Lung (tissue), 12 donors: ENCODE data around the gene ARMC10. TPM values are rescaled to one million over a fixed set of nuclear protein-coding genes. Genes with fewer than 3 reads are reported as not detected.
"Not testable (repeated sequence)": the region's sequence is repeated elsewhere in the genome, so short reads cannot be mapped to it uniquely, and the experiment has no call there.

ENCODE experiments used
- ATAC-seq: fragments of 200-7000 bp; cut with Tn5 transposase; one replicate; pipeline ENCODE4 v1.9.1; 2020; ENCODE audit warnings: moderate number of reproducible peaks; ENCODE audit not compliant: insufficient read depth, low FRiP score
- DNase-seq, 3 donors: peaks; one replicate each; pipeline ENCODE4 v3.0.0-alpha.2; 2013 to 2017
- H3K27ac ChIP-seq, 2 donors: one replicate each; pipeline ENCODE4 v1.5.1; 2013; ENCODE audit warnings: mild to moderate bottlenecking in 2 of 2, moderate library complexity in 2 of 2, control low read depth in 1 of 2, inconsistent platforms in 1 of 2, low read depth in 1 of 2, low read length in 1 of 2
- H3K27me3 ChIP-seq, 3 donors: one replicate each; pipeline ENCODE4 v1.5.1; 2013; ENCODE audit warnings: low read length in 2 of 3; ENCODE audit not compliant: control insufficient read depth in 3 of 3, insufficient read depth in 3 of 3
- H3K36me3 ChIP-seq, 4 donors: one replicate each; pipeline ENCODE4 v1.5.1; 2013; ENCODE audit warnings: low read length in 4 of 4, mild to moderate bottlenecking in 1 of 4, moderate library complexity in 1 of 4; ENCODE audit not compliant: control insufficient read depth in 4 of 4, insufficient read depth in 4 of 4
- H3K4me1 ChIP-seq, 5 donors: one replicate each; pipeline ENCODE4 v1.5.1; 2013; ENCODE audit warnings: low read length in 5 of 5, mild to moderate bottlenecking in 2 of 5, moderate library complexity in 1 of 5; ENCODE audit not compliant: control insufficient read depth in 5 of 5, insufficient read depth in 5 of 5
- H3K4me3 ChIP-seq: one replicate; pipeline ENCODE4 v1.5.1; 2013; ENCODE audit warnings: mild to moderate bottlenecking, control low read depth, moderate library complexity
- H3K9ac ChIP-seq, 2 donors: one replicate each; pipeline ENCODE4 v1.5.1; 2013; ENCODE audit warnings: low read length in 2 of 2, control low read depth in 1 of 2; ENCODE audit not compliant: insufficient read depth in 1 of 2
- H3K9me3 ChIP-seq, 4 donors: one replicate each; pipeline ENCODE4 v1.5.1; 2013; ENCODE audit warnings: low read length in 3 of 4, mild to moderate bottlenecking in 1 of 4, moderate library complexity in 1 of 4; ENCODE audit not compliant: control insufficient read depth in 4 of 4, insufficient read depth in 3 of 4
- CTCF ChIP-seq: IDR thresholded peaks from 2 replicates; pipeline ENCODE4 v1.5.1; 2012; ENCODE audit warnings: mild to moderate bottlenecking; ENCODE audit errors: control extremely low read depth, extremely low read depth
- WGBS, 2 donors: extraction: QIAGEN DNeasy Blood & Tissue Kit; methylation state at CpG; one replicate each; pipeline ENCODE4 v1.1.7; 2013; 5-methylcytosine and 5-hydroxymethylcytosine counted together
- polyA plus RNA-seq, 2 donors: library from polyadenylated mRNA; stranded (reverse); fragments of 200-250 nt; gene quantifications; one replicate each; pipeline ENCODE4 v1.2.1, GENCODE V29; 2013
- total RNA-seq, 2 donors: library from RNA; depleted of rRNA in 1 of 2; stranded (reverse); fragments of >200 nt in 1 of 2; gene quantifications; one replicate each; pipeline ENCODE4 v1.2.1, GENCODE V29; 2014 to 2021
- donor health status: control.
- donor health status: control.
- donor health status: Bipolar disorder and iron deficiency.
- donor health status: healthy.
- donor health status: DM: yes; HTN: yes; CAD: no.

Gene ARMC10
- total and polyA plus RNA-seq, 4 donors: 22.2 to 39.4 (median 28.3) TPM

DNA sequence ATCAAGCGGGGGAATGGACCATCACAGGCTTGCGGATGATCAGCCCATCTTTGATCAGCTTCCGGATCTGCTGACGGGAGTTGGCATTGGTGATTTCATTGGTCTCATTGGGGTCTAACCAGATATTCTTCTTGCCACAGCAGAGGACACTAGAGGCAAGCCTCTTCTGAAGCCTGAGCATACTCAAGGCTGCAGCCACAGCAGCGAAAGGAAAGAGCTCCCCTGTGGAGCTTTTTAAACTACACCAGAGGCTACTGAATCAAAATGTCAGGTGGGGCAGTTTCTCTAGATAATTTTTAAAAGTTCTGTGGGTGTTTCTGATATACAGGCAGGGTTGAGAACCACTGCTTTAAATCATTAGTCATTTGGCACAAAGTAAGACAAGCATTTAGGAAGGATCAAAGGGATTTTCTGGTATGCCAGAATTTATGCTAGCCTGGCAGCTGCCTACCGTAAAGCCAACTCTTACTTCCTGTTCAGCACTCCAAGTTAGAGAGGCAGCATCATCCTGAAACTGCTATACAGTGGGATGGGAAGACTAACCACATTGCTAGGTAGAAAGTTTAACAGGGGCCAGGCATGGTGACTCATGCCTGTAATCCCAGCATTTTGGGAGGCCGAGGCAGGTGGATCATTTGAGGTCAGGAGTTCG lies 66.9 kb downstream of the ARMC10 start:
- TF ChIP-seq CTCF: no peak
- ATAC-seq: no peak
- WGBS, 2 donors: 93 to 96% methylated on average over 8 of the region's 8 CpGs
- H3K9ac ChIP-seq: no peak overlapping the region
- H3K4me3 ChIP-seq: no peak overlapping the region
- no peak for DNase-seq
- H3K4me1 ChIP-seq: peaks cover 0 to 8% (median 2%) of the 10 kb centered on the region in 5 donors
- H3K9me3 ChIP-seq: no peaks in the 10 kb centered on the region
- no peaks in the 10 kb centered on the region for H3K27me3 ChIP-seq
- peaks cover 0 to 6% (median 1%) of the 10 kb centered on the region in 4 donors for H3K36me3 ChIP-seq
- H3K27ac ChIP-seq: no peak overlapping the region

DNA sequence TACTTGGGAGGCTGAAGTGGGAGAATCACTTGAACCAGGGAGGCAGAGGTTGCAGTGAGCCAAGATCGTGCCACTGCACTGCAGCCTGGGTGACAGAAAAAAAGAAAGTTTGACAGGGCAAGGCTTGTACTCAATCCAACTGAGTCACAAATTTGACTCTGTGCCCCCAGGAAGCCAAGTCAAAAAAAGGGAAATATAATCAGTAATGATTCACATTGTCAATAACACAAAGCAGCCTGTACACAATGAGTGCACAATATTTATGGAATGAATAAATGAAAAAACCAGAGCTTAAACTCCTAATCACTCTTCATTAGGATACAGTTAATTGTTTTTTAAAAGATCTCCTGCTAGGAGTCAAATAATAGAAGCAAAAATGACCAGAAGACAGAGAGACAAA lies 67.6 kb downstream of the ARMC10 start:
- ATAC-seq (no peak), DNase-seq (no peak)
- Histone ChIP-seq H3K9ac (no peak overlapping the region), H3K27me3 (no peaks in the 10 kb centered on the region), H3K4me3 (no peak overlapping the region), H3K36me3 (peaks cover 0 to 6% (median 1%) of the 10 kb centered on the region in 4 donors), H3K27ac (no peak overlapping the region), H3K9me3 (no peaks in the 10 kb centered on the region), H3K4me1 (peaks cover 0 to 13% (median 2%) of the 10 kb centered on the region in 5 donors)
- TF ChIP-seq CTCF: no peak
- WGBS, 2 donors: 98 to 100% methylated on average over 1 of the region's 1 CpG

DNA sequence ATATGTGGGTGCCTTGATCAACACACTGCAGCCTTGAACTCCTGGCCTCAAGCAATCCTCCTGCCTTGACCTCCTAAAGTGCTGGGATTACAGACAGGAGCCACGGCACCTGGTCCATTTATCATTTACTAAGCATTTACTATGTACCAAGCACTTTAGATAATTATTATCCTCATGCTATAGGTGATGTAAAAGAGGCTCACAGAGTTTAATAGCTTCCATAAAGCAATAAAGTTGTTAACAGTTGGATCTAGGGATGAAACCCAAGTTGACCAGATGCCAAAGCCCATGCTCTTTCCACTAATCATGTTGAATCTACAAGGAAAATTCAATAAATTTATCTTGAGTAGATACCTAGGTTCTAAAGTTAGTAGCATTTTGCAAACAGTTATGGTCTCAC lies 68.9 kb downstream of the ARMC10 start:
- 99 to 100% methylated on average over 1 of the region's 1 CpG for WGBS, 2 donors
- TF ChIP-seq CTCF: no peak

GRCh38 chr7:103144754-103145153 lies 69.8 kb downstream of the ARMC10 start:
- H3K4me1 ChIP-seq: peaks cover 0 to 26% (median 2%) of the 10 kb centered on the region in 5 donors
- H3K9ac ChIP-seq, H3K4me3 ChIP-seq, H3K9me3 ChIP-seq, ATAC-seq, H3K36me3 ChIP-seq, DNase-seq, H3K27ac ChIP-seq, H3K27me3 ChIP-seq: not testable (repeated sequence)
- 98% methylated on average over 2 of the region's 2 CpGs for WGBS, 2 donors

More for the DNA sequence above, 68.9 kb downstream of the ARMC10 start:
- peaks cover 0 to 6% (median 1%) of the 10 kb centered on the region in 4 donors for H3K36me3 ChIP-seq
- H3K9me3 ChIP-seq: no peaks in the 10 kb centered on the region
- no peak for DNase-seq
- peaks cover 0 to 22% (median 2%) of the 10 kb centered on the region in 5 donors for H3K4me1 ChIP-seq
- H3K4me3 ChIP-seq: no peak overlapping the region
- H3K9ac ChIP-seq: no peak overlapping the region
- no peaks in the 10 kb centered on the region for H3K27me3 ChIP-seq
- no peak overlapping the region for H3K27ac ChIP-seq
- no peak for ATAC-seq
